BE2C (cell line): Measurements from ENCODE around the gene GPRIN2.

Experiments used
- DNase-seq: peaks from one replicate; pipeline ENCODE4 v3.0.0-alpha.2; 2020
- H3K27me3 ChIP-seq: fragments of 250-450 bp; sonication (Bioruptor Pico); 2 replicates; pipeline ENCODE4 v1.5.1; 2020; ENCODE audit warnings: mild to moderate bottlenecking
- H3K36me3 ChIP-seq: fragments of 250-450 bp; sonication (Bioruptor Pico); 2 replicates; pipeline ENCODE4 v1.5.1; 2020; ENCODE audit warnings: mild to moderate bottlenecking
- H3K4me1 ChIP-seq: fragments of 250-450 bp; sonication (Bioruptor Pico); 2 replicates; pipeline ENCODE4 v1.5.1; 2020
- H3K4me3 ChIP-seq: 2 replicates; pipeline ENCODE4 v1.5.1; 2011; ENCODE audit warnings: low read depth, low read length
- H3K9me3 ChIP-seq: fragments of 250-450 bp; sonication (Bioruptor Pico); 2 replicates; pipeline ENCODE4 v1.5.1; 2020
- CTCF ChIP-seq: IDR thresholded peaks from 2 replicates; pipeline ENCODE4 v1.5.1; 2012; ENCODE audit warnings: mild to moderate bottlenecking, low read depth, low read length

GPRIN2 gene

GRCh38 chr10:46551701-46552525 lies 4.5 kb downstream of the GPRIN2 start:
- peaks cover 3% of the 10 kb centered on the region; the same call in 1 of the 2 replicates for H3K27me3 ChIP-seq
- DNase-seq: peak; percentile 12
- no peaks in the 10 kb centered on the region for H3K4me1 ChIP-seq
- no peak overlapping the region for H3K4me3 ChIP-seq
- no peak for TF ChIP-seq CTCF
- H3K9me3 ChIP-seq: no peaks in the 10 kb centered on the region
- H3K36me3 ChIP-seq: no peaks in the 10 kb centered on the region

- Histone ChIP-seq H3K9me3 (no peaks in the 10 kb centered on the region), H3K4me1 (no peaks in the 10 kb centered on the region), H3K27me3 (no peaks in the 10 kb centered on the region), H3K36me3 (no peaks in the 10 kb centered on the region), H3K4me3 (no peak overlapping the region)
- peak; percentile 7 for DNase-seq
- no peak for TF ChIP-seq CTCF
Observed at GRCh38 chr10:46550795-46551700, 5.4 kb downstream of the GPRIN2 start.

- Histone ChIP-seq H3K27me3 (no peaks in the 10 kb centered on the region), H3K4me3 (no peak overlapping the region), H3K4me1 (no peaks in the 10 kb centered on the region), H3K36me3 (no peaks in the 10 kb centered on the region), H3K9me3 (no peaks in the 10 kb centered on the region)
- no peak for TF ChIP-seq CTCF
- DNase-seq: peak; percentile 23
Observed at GRCh38 chr10:46550076-46550790, 6.2 kb downstream of the GPRIN2 start.

- H3K9me3 ChIP-seq: no peaks in the 10 kb centered on the region
- no peak for TF ChIP-seq CTCF
- H3K27me3 ChIP-seq: no peaks in the 10 kb centered on the region
- DNase-seq: peak; percentile 23
- H3K4me1 ChIP-seq: no peaks in the 10 kb centered on the region
- H3K4me3 ChIP-seq: no peak overlapping the region
- no peaks in the 10 kb centered on the region for H3K36me3 ChIP-seq
Observed at GRCh38 chr10:46549171-46550075, 7.0 kb downstream of the GPRIN2 start.

- H3K27me3 ChIP-seq: no peaks in the 10 kb centered on the region
- no peaks in the 10 kb centered on the region for H3K9me3 ChIP-seq
- H3K36me3 ChIP-seq: no peaks in the 10 kb centered on the region
- no peaks in the 10 kb centered on the region for H3K4me1 ChIP-seq
- peak; percentile 7 for DNase-seq
- no peak overlapping the region for H3K4me3 ChIP-seq
- no peak for TF ChIP-seq CTCF
Observed at GRCh38 chr10:46548498-46549090, 7.9 kb downstream of the GPRIN2 start.
